GM12891 (cell line): ENCODE measurements around the gene ADAMTSL3.

Experiments used
- POLR2A ChIP-seq: IDR thresholded peaks from 2 replicates; pipeline ENCODE4 v1.6.1; 2011; ENCODE audit warnings: low read depth, low read length, control low read depth
- POLR2AphosphoS5 ChIP-seq: IDR thresholded peaks from 2 replicates; pipeline ENCODE4 v1.6.1; 2011; ENCODE audit warnings: low read depth, low read length, control low read depth
- TAF1 ChIP-seq: IDR thresholded peaks from 2 replicates; pipeline ENCODE4 v1.6.1; 2011; ENCODE audit warnings: low read depth, low read length, control low read depth

- TF ChIP-seq POLR2A, result no peak
- no peak for TF ChIP-seq POLR2AphosphoS5
- TF ChIP-seq TAF1, result no peak
Observed at GRCh38 chr15:84009616-84010015, 355.7 kb downstream of the ADAMTSL3 start.
